ENCODE results near the gene CACNA1C.

DNA sequence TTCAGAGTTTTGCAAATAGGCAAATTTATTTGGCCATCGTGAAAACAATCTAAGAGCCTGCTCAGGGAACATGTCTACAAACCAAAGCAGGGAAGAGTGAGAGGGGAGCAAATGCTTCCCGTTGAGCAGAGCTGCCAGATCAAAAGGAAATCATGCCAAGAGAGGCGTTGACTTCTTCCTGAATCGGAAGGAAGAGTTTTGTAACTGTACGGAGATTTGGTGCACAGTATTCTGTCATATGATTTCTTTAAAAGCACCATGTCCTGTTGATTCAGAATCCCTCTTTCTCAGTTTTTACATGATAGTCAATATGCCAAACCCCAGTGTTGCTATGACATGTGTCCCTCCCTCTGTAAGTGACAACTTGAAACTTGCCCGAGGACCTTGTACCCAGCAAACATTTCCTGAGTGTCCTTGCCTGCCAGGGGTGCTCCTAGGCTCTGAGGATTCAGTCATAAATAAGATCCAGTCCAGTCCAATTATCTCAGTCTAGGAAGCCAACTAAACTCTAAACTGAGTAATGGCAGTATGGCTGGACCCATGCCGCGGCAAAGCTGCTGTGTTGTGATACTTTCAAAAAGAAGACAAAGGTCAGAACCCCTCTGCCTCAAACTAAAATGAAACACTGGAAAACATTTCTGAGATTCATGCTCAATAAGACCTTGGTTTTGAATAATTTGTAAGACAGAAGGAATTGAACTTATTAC, 441.9 kb downstream of the CACNA1C start:
- TF ChIP-seq CTCF (IDR thresholded peaks at IDR 0.05), result no peak
- TF ChIP-seq POLR2A (IDR thresholded peaks at IDR 0.05), result no peak
- no peak for TF ChIP-seq EP300 (IDR thresholded peaks at IDR 0.05)
- TF ChIP-seq POLR2AphosphoS5 (IDR thresholded peaks at IDR 0.05), result peak in 1 of 3 donors; percentile 18
